Endodermal cell (in vitro differentiated cells): ENCODE data around the gene OR2V2. TPM values are rescaled to one million over a fixed set of nuclear protein-coding genes. Genes with fewer than 3 reads are reported as not detected.
A peak's percentile ranks its signal among the peaks of the same experiment; 100 is the strongest.

Experiments
- DNase-seq: peaks from one replicate; pipeline ENCODE4 v3.0.0-alpha.2; 2017
- H3K27ac ChIP-seq: 2 replicates; pipeline ENCODE4 v1.5.1; 2013; ENCODE audit warnings: mild to moderate bottlenecking, low read depth, low read length, moderate library complexity
- H3K27me3 ChIP-seq: 2 replicates; pipeline ENCODE4 v1.6.1; 2013; ENCODE audit warnings: mild to moderate bottlenecking, low read length, moderate library complexity; ENCODE audit not compliant: insufficient read depth, control insufficient read depth, poor library complexity, severe bottlenecking
- H3K36me3 ChIP-seq: 2 replicates; pipeline ENCODE4 v1.7.0; 2013; ENCODE audit warnings: mild to moderate bottlenecking, low read length, moderate library complexity; ENCODE audit not compliant: control insufficient read depth, insufficient read depth
- H3K4me1 ChIP-seq: one replicate; pipeline ENCODE4 v1.7.0; 2013; ENCODE audit warnings: low read length; ENCODE audit not compliant: control insufficient read depth, insufficient read depth
- H3K4me3 ChIP-seq: 2 replicates; pipeline ENCODE4 v1.5.1; 2013; ENCODE audit warnings: mild to moderate bottlenecking, low read length, moderate library complexity
- H3K9ac ChIP-seq: 2 replicates; pipeline ENCODE4 v1.6.1; 2013; ENCODE audit warnings: mild to moderate bottlenecking, low read length, moderate library complexity; ENCODE audit not compliant: poor library complexity, severe bottlenecking; ENCODE audit errors: extremely low read depth
- H3K9me3 ChIP-seq: 2 replicates; pipeline ENCODE4 v1.6.1; 2013; ENCODE audit warnings: mild to moderate bottlenecking, low read length, moderate library complexity; ENCODE audit not compliant: control insufficient read depth
- H3K27ac Mint-ChIP-seq: 2 replicates; pipeline ENCODE4 v1.8.0; 2020; ENCODE audit warnings: mixed read lengths
- H3K27me3 Mint-ChIP-seq: 2 replicates; pipeline ENCODE4 v1.8.0; 2021; ENCODE audit warnings: mild to moderate bottlenecking, mixed read lengths; ENCODE audit not compliant: insufficient read depth
- H3K36me3 Mint-ChIP-seq: 2 replicates; pipeline ENCODE4 v1.8.0; 2020; ENCODE audit warnings: low read depth, mixed read lengths
- H3K4me1 Mint-ChIP-seq: 2 replicates; pipeline ENCODE4 v1.8.0; 2020; ENCODE audit warnings: mixed read lengths
- H3K4me3 Mint-ChIP-seq: 2 replicates; pipeline ENCODE4 v1.8.0; 2020; ENCODE audit warnings: mild to moderate bottlenecking, moderate library complexity, mixed read lengths
- H3K9me3 Mint-ChIP-seq: 2 replicates; pipeline ENCODE4 v1.8.0; 2020; ENCODE audit warnings: mild to moderate bottlenecking, mixed read lengths
- CTCF ChIP-seq: fragments of 200-600 bp; sonication (generic); conservative IDR thresholded peaks from 2 replicates; pipeline ENCODE4 v1.5.0; 2021; ENCODE audit warnings: antibody characterized with exemption, mild to moderate bottlenecking
- WGBS, 2 experiments: methylation state at CpG; one replicate each; pipeline versions ENCODE4 v1.1.5 to v1.1.7; 2013; ENCODE audit warnings: missing lambda C conversion rate in 2 of 2, mixed read lengths in 1 of 2; ENCODE audit not compliant: insufficient coverage in 1 of 2, insufficient read length in 1 of 2; 5-methylcytosine and 5-hydroxymethylcytosine counted together
- total RNA-seq, 2 donors: library from RNA; stranded (reverse); fragmentation: NEBNext Ultra II Directional in 1 of 2; extraction: Animal tissue kit (Norgen Biotek cat#: 25700) in 1 of 2; gene quantifications; 2 replicates in 1 of 2; 3 replicates in 1 of 2; pipeline ENCODE4 v1.2.1, GENCODE V29; 2021

OR2V2 gene
- total RNA-seq, 2 donors from 2014 or later: not detected

- Mint-ChIP-seq H3K4me1 (no peaks in the 10 kb centered on the region), H3K27ac (peak overlapping the region; percentile 58), H3K27me3 (peaks cover 66% of the 10 kb centered on the region), H3K36me3 (no peaks in the 10 kb centered on the region), H3K4me3 (peak overlapping the region; percentile 90), H3K9me3 (no peaks in the 10 kb centered on the region)
- Histone ChIP-seq H3K36me3 (no peaks in the 10 kb centered on the region), H3K27me3 (peaks cover 20% of the 10 kb centered on the region), H3K9ac (peak overlapping the region; percentile 51), H3K4me1 (no peaks in the 10 kb centered on the region), H3K27ac (no peak overlapping the region), H3K9me3 (no peaks in the 10 kb centered on the region), H3K4me3 (peak overlapping the region; percentile 100)
- 65 to 75% methylated on average over 6 to 12 of the region's 12 CpGs for WGBS, 2 experiments
- no peak for TF ChIP-seq CTCF
- DNase-seq: no peak
Observed at GRCh38 chr5:181192337-181193046, 45.1 kb downstream of the OR2V2 start.

- TF ChIP-seq CTCF: no peak
- Histone ChIP-seq H3K27ac (no peak overlapping the region), H3K9me3 (no peaks in the 10 kb centered on the region), H3K36me3 (no peaks in the 10 kb centered on the region), H3K4me3 (no peak overlapping the region), H3K9ac (no peak overlapping the region), H3K4me1 (peaks cover 1% of the 10 kb centered on the region), H3K27me3 (peaks cover 20% of the 10 kb centered on the region)
- Mint-ChIP-seq H3K27ac (no peak overlapping the region), H3K4me3 (no peak overlapping the region), H3K36me3 (no peaks in the 10 kb centered on the region), H3K27me3 (peaks cover 75% of the 10 kb centered on the region), H3K4me1 (peaks cover 3% of the 10 kb centered on the region), H3K9me3 (no peaks in the 10 kb centered on the region)
- no peak for DNase-seq
- 92 to 96% methylated on average over 2 of the region's 2 CpGs for WGBS, 2 experiments
Observed at GRCh38 chr5:181193656-181194055, 46.3 kb downstream of the OR2V2 start.

GRCh38 chr5:181194489-181195248, 47.3 kb downstream of the OR2V2 start:
- H3K27ac Mint-ChIP-seq: no peak overlapping the region
- no peaks in the 10 kb centered on the region for H3K36me3 ChIP-seq
- no peak overlapping the region for H3K4me3 ChIP-seq
- WGBS, 2 experiments: 87 to 95% methylated on average over 14 to 21 of the region's 21 CpGs
- H3K9me3 Mint-ChIP-seq: no peaks in the 10 kb centered on the region
- peaks cover 18% of the 10 kb centered on the region for H3K27me3 ChIP-seq
- H3K4me1 Mint-ChIP-seq: peaks cover 5% of the 10 kb centered on the region
- no peaks in the 10 kb centered on the region for H3K36me3 Mint-ChIP-seq
- peak; percentile 26 for TF ChIP-seq CTCF
- H3K9ac ChIP-seq: no peak overlapping the region
- H3K9me3 ChIP-seq: no peaks in the 10 kb centered on the region
- no peak overlapping the region for H3K27ac ChIP-seq
- no peak for DNase-seq
- peaks cover 4% of the 10 kb centered on the region for H3K4me1 ChIP-seq
- H3K27me3 Mint-ChIP-seq: peaks cover 74% of the 10 kb centered on the region
- H3K4me3 Mint-ChIP-seq: no peak overlapping the region
